Measurements from ENCODE around the gene BRICD5. TPM values are rescaled to one million over a fixed set of nuclear protein-coding genes. Genes with fewer than 3 reads are reported as not detected.

Gene BRICD5
- total RNA-seq, 3 donors from 2014 or later = 8.4 to 12.3 (median 12.1) TPM

DNA sequence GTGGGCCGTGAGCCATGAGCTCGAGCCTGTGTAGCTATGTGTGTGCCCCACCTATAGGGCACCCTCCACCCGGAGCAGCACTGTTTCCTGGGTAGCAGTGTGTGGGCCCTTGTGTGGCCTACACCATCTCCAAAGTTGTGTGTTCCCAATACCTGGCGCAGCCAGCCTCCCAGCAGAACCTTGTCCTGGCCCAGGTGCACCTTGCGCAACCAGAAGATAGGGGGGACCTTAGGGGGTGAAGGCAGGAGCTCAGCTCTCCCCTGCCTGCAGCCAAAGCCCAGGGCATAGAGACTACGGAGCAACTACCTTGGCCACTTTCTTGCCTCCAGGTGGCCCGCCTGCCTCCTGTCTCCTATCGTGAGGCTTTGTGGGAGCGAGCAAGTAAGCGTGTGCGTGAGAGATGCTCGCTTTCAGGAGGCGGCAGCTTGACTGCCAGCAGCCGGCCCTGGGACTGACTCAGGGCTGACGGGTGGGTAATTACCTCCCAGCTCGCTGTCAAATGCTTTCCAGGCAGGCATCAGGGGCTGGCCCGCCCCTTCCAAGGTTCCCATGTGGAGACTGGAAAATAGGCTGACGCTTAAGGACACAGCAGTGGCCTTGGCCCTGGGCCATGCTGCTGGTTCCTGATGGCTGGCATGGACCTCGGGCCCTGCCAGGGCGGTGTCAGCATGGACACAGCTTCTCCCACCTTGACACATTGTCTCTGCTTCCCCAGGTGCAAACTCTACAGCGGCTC, 36.1 kb downstream of the BRICD5 start:
- no peaks in the 10 kb centered on the region for H3K4me1 ChIP-seq (ENCODE audit: low read depth)
- intact Hi-C loops (cut with DNase I, micrococcal nuclease) = no loop called here
- no peaks in the 10 kb centered on the region for H3K9me3 ChIP-seq
- no peak overlapping the region for H3K4me3 ChIP-seq
- TF ChIP-seq, protein P1, sequence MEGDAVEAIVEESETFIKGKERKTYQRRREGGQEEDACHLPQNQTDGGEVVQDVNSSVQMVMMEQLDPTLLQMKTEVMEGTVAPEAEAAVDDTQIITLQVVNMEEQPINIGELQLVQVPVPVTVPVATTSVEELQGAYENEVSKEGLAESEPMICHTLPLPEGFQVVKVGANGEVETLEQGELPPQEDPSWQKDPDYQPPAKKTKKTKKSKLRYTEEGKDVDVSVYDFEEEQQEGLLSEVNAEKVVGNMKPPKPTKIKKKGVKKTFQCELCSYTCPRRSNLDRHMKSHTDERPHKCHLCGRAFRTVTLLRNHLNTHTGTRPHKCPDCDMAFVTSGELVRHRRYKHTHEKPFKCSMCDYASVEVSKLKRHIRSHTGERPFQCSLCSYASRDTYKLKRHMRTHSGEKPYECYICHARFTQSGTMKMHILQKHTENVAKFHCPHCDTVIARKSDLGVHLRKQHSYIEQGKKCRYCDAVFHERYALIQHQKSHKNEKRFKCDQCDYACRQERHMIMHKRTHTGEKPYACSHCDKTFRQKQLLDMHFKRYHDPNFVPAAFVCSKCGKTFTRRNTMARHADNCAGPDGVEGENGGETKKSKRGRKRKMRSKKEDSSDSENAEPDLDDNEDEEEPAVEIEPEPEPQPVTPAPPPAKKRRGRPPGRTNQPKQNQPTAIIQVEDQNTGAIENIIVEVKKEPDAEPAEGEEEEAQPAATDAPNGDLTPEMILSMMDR (IDR thresholded peaks at IDR 0.05) = no peak
- peaks cover 3% of the 10 kb centered on the region for H3K36me3 ChIP-seq (ENCODE audit: low read depth)
- ATAC-seq (no peak), DNase-seq (no peak)

GRCh38 chr16:2173916-2174315, 36.7 kb downstream of the BRICD5 start:
- intact Hi-C loops (cut with DNase I, micrococcal nuclease) = no loop called here
- H3K4me3 ChIP-seq = no peak overlapping the region
- DNase-seq (no peak), ATAC-seq (no peak)
- peaks cover 3% of the 10 kb centered on the region for H3K36me3 ChIP-seq (ENCODE audit: low read depth)
- no peaks in the 10 kb centered on the region for H3K4me1 ChIP-seq (ENCODE audit: low read depth)
- H3K9me3 ChIP-seq = no peaks in the 10 kb centered on the region
- TF ChIP-seq, protein P1 (IDR thresholded peaks at IDR 0.05) = no peak

DNA sequence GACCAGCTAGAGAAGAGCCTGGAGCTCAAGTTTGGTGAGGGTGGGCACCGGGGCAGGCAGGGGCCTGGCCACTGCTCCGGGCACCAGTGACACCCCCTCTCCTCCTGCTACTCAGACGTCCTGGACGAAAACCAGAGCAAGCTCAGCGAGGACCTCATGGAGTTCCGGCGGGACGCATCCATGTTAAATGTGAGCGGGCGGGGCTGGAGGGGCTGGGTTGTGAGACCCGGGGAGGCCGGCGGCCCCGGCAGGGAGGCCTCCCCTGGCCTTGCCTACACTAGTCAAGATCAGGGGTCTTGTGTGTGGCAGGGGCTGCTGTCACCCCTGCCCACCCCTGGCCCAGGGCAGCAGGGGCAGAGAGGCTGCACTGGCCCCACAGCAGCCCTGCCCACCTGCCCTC, 37.3 kb downstream of the BRICD5 start:
- no peaks in the 10 kb centered on the region for H3K4me1 ChIP-seq (ENCODE audit: low read depth)
- TF ChIP-seq, protein P1 (IDR thresholded peaks at IDR 0.05) = no peak
- intact Hi-C loops (cut with DNase I, micrococcal nuclease) = no loop called here
- no peaks in the 10 kb centered on the region for H3K9me3 ChIP-seq
- H3K36me3 ChIP-seq (ENCODE audit: low read depth) = peaks cover 3% of the 10 kb centered on the region
- ATAC-seq = no peak
- DNase-seq = no peak
- no peak overlapping the region for H3K4me3 ChIP-seq

DNA sequence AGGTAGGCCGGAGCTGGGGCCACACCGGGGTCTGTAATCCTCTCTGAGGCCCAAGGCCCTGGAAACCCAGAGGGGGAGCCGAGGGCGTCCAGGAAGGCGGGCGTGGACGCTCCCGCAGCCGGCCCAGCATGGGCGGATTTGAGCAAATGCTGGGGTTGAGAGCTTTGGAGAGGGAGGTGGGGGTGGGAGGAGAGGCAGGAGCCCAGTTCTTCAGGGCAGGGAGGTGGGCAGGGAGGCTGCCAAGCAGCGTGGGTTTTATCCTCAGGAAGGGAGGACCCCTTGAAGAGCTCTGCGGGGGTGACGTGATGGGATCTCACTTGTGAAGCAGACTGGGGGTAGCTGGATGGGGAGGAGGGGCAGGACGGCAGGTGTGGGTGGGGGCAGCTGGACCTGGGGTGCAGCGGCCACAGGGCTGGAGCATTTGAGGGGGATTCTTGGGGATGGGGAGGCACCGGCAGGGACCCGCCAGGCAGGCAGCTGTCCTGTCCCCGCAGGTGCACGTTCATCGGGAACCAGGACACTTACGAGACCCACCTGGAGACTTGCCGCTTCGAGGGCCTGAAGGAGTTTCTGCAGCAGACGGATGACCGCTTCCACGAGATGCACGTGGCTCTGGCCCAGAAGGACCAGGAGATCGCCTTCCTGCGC, 37.9 kb downstream of the BRICD5 start:
- no peaks in the 10 kb centered on the region for H3K9me3 ChIP-seq
- peaks cover 3% of the 10 kb centered on the region for H3K36me3 ChIP-seq (ENCODE audit: low read depth)
- intact Hi-C loops (cut with DNase I, micrococcal nuclease) = no loop called here
- no peak for DNase-seq
- no peak for ATAC-seq
- TF ChIP-seq, protein P1 (IDR thresholded peaks at IDR 0.05) = no peak
- H3K4me3 ChIP-seq = no peak overlapping the region
- no peaks in the 10 kb centered on the region for H3K4me1 ChIP-seq (ENCODE audit: low read depth)

- ATAC-seq (no peak), DNase-seq (no peak)
- Histone ChIP-seq H3K4me3 (no peak overlapping the region), H3K36me3 (ENCODE audit: low read depth) (peaks cover 3% of the 10 kb centered on the region), H3K4me1 (ENCODE audit: low read depth) (no peaks in the 10 kb centered on the region), H3K9me3 (no peaks in the 10 kb centered on the region)
- intact Hi-C loops (cut with DNase I, micrococcal nuclease) = no loop called here
- TF ChIP-seq, protein P1 (IDR thresholded peaks at IDR 0.05) = no peak
These were observed 39.0 kb downstream of the BRICD5 start for GRCh38 chr16:2171601-2172178.

Data from mucosa of descending colon (tissue), 3 donors.